Epidermal melanocyte (primary cell): ENCODE results near the gene BCL2.
"Not testable (repeated sequence)": the region's sequence is repeated elsewhere in the genome, so short reads cannot be mapped to it uniquely, and the experiment has no call there.

ENCODE experiments used
- DNase-seq: peaks from one replicate; pipeline ENCODE4 v3.0.0; 2011; ENCODE audit warnings: low spot score; ENCODE audit not compliant: insufficient read length

Gene BCL2

DNA sequence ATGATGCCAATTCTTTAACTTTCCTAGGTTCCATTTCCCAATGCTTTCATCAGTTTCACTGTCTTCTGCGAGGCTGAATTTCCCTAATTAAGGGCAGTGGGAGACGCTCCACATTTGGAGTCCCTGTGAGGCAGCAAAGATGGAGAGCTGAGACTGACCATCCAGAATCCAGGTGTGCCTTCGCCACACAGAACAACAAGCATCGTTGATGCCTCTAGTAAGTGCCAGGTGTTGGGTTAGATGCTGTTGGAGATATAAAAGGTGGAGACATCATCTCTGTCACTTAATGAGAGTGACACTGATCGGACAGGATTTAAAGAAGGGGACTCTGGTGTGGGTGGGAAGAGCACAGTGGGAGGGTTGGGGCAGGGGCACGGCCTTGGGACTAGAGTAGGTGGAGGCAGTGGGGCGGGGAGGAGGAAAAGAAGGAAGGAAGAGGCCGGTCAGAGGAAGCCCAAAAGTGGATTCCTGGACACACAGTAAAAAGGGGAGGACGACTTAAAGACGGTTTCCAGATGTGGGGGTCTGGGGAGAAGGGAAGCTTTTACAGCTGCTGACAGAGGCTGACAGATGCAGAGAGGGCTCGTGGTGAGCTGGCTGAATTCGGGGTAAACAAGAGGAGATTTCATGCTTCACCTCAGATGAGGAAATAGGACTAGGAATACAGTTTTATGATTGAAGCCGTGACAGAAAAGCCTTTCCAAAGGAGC lies 113.0 kb downstream of the BCL2 start:
- no peak for DNase-seq

DNA sequence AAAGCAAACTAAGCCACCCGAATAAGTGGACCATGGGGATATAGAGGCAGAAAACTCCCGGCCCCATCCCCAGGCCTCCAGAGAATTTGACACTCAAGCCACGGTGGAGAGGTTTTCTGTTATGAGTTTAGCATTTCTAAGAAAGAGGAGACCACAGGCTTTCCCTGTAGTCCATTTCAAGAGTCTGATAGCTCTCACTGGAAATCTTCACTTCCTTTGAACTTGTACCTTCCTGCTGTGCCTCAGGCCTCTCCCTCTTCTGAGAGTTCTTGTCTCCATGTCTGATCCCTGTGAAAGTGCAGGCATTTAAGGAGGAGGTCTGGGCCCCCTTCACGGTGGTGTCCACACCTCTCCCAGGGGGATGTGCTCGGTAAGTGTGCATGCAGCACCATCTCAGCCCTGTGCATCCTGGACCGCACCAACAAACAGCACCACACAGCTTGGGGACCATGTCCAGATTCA lies 113.7 kb downstream of the BCL2 start:
- DNase-seq: no peak

DNA sequence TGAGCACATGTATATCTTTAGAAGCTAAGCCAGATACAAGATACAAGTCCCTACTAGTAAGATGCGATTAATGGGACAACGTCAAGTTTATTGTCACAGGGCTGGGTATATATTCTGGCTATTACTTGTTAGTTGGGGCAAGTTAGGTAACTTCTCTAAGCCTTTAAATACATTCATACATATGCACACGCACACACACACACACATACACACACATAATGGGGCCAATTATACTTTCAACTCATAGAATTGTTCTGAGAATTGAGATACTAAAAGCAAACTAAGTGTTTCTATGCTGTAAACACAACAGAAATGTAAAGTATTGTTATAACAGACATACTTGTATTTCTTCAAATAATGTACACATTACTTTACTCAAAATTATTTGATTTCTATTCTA lies 116.1 kb downstream of the BCL2 start:
- DNase-seq: no peak

DNA sequence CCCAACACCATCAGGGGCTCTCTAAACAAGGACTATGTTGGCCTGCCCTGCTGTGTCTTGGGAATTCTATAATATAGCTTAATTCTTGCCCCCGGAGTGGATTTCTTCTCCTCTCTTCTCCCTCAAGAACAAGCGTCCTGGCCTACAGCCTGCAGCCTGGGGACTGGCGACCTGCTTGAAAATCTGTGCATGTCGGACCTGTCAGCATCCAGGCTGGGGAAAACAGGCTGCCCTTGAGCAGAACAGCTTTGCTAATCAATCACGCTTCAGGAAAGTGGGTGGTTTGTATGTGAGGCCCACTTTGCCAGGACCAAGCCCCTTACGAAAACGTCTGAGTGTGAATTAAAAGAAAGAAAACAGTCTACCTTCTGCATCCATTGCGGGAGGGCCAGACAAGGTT lies 116.7 kb downstream of the BCL2 start:
- no peak for DNase-seq

DNA sequence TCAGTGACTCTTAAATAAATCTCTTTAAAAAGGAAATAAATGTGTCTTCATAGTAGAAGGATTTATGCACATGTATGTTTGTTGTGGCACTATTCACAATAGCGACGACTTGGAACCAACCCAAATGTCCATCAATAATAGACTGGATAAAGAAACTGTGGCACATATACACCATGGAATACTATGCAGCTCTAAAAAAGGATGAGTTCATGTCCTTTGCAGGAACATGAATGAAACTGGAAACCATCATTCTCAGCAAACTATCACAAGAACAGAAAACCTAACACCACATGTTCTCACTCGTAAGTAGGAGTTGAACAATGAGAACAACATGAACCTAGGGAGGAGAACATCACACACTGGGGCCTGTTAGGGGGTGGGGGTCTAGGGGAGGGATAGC lies 118.1 kb downstream of the BCL2 start:
- not testable (repeated sequence) for DNase-seq

DNA sequence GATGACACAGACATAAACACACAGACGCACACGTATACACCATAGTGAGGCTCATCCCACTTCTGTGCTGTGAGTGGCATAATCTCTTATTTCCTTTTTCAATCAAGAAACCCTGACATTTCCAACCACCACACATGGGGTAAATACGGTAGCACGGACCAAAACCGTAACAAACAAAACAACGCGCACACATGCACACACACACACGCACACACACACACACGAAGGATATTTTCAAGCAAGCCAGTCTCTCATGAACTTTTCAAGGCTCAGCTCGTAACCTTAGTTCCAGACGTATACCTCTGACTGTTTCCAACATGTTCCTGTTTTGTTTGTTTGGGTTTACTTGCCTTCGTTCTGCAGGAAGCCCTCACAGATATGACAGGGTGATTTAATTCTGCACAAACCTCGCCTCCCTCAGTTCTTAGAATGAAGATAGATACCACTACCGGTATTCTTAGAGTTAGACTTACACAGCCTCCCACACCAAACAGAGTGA lies 119.8 kb downstream of the BCL2 start:
- no peak for DNase-seq

DNA sequence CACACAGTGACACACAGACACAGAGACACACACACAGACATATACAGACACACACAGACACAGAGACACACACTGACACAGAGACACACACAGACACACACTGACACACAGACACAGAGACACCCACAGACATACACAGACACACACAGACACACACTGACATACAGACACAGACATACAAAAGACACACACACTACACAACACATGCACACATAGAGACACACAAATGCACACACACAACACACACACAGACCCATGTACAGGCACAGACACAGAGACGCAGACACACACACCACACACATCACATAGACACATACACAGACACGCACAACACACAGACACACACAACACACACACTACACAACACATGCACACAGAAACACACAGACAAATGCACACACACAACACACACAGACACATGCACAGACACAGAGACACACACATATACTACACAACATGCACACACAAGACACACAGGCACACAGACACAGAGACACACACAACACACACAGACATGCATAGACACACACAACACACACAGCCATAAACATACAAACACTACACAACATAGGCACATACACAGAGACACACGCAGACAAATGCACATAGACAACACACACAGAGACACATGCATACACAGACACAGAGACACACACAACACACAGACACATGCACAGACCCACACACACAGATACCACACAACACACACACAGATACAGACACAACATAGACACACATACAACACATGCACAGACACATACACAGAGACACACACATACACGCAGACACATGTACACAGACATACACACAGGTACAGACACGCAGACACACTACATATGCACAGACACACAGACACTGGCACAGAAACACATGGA lies 120.5 kb downstream of the BCL2 start:
- no peak for DNase-seq

DNA sequence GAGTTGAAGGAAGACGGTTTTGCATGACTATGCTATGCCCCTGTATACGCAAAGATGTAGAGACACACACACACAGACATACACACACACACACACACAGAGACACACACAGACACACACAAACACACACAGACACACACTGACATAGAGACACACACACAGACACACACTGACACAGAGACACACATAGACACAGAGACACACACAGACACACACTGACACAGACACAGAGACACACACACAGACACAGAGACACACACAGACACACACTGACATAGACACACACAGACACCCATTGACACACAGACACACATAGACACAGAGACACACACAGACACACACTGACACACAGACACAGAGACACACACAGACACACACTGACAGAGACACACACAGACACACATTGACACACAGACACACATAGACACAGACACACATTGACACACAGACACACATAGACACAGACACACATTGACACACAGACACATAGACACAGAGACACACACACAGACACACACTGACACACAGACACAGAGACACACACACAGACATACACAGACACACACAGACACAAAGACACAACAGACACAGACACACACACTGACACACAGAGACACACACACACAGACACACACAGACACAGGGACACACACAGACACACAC lies 121.3 kb downstream of the BCL2 start:
- no peak for DNase-seq

DNA sequence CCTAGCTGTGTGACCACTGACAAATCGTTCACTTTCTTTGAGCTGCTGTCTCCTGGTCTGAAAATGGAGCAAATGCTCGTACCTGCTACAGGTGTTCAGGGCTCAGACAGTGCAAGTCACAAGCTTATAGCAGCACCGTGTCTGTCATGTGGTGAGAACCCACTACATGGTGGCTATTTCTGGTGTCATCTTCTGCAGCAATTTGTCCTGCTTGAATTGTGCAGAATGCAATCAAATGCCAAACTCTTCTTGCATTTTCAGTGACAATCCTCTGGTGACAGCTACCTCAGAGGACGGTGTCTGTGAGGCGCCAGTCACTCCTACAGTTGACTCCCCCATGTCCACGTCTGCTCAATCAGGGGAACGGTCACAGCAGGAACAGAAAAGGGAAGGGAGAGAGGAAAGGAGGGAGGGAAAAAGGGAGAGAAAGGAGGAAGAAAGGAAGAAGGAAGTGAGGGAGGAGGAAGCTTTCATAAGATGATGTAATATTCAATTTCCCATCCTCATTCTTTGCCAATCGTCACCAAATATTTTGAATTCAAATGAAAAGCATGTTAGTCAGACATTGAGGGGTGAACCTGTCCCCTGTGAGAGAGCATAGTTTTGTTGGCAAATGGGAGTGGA lies 122.2 kb downstream of the BCL2 start:
- no peak for DNase-seq

DNA sequence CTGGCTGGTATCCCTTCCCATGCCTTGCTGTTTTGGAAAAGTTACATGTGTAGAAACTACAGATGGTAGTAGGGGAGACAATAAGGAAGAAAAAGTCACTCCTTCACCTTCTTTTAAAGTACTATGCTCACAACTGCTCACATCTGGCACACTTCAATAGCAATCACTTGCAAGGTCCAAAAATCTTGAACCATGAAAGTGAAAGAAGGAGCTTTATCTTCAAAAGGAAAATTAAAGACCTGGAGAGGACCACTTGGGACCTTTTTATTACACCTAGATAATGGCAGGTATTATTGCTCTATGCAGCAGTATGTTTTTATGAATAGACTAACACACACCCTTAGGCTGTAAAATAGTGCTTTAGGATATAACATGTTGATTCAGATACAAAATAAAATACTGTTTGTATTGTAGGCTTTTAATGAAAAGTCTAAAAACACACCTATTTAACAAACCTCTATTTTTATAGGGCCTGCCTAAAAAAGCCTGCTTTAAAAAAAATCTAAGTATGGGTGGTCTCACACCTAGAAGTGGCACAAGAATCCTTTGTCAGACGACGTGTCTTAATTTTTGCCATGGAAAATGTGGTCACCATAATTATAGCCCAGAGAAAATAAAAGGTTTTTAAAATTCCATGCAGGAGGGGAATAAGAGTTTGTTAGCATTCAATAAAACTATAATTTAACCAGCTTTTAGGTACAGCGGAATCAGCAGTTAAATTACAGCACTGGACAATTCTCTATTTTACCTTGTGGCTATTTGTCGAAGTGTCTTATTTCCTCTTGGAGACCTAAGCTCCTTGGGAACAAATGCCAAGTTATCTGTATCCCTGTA lies 124.0 kb downstream of the BCL2 start:
- DNase-seq: no peak

DNA sequence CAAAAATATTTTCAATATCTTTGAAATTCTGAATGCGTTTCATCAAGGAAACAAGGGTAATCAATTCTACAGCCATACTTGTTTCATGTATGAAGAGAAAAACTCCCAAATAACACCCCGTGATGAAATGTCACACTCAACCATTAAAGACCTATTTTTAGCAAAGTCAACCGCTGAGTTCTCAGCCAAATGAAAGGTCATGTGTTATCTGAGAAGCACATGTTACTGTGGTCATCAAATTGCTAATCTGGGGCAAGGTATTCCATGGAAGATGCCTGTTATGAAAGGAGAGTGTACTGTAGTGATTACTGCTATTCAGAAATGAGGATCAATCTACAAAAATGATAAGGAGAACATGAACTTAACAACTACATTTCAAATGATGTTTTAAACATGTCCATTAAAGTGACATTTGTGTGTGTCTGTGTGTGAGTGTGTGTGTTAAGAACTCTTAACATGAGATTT lies 126.7 kb downstream of the BCL2 start:
- no peak for DNase-seq

DNA sequence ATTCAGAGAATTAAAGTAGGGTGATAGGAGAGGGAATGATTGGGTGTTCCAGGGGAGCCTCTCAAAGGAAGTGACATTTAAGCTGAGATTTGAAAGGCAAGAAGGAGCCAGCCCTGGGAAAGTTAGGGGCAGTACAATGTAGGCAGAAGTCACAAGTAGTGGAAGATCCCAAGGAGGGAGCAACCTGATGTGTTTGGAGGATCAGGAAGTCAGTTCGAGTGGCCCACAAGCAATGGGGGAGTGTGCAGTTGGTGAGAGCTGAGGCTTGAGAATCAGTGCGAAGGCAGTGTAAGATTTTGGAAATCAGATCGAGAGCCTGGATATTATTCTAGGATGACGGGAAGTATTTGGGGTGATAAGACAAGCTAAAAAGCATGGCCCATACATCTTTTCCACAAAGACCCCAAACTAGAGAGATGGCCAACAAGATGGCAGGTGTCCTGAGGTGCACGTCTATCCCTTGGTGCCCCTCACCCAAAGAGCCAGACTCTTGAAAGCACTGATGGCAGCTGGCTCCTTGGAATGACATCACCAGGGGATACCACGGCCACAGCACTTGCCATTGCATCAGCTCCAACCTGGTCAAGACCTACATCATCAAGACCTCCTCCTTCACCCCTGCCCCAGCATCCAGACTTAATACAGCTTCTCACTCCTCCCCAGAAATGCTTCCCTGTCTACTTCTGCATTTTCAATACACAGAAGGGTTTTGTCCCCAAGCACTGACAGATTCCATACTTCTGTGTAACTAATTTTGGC lies 127.3 kb downstream of the BCL2 start:
- DNase-seq: no peak

DNA sequence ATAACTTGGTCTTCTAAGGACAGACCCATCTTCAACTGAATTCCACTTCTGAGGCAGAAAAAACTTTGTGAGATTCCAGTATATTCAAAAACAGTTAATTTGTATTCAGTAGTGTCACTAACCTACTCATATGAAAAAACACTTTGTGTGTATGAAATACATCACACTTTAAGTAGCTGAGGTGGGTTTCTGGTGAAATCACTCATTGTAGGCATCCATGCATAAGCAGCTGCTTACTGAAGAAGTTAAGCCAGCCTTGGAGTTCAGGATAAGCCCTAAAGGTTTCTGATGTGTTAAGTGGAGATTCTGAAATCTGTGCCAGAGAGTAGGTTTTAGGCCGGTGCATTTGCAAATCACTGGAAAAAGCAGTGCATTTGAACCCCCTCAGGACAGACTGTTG lies 128.2 kb downstream of the BCL2 start:
- no peak for DNase-seq

DNA sequence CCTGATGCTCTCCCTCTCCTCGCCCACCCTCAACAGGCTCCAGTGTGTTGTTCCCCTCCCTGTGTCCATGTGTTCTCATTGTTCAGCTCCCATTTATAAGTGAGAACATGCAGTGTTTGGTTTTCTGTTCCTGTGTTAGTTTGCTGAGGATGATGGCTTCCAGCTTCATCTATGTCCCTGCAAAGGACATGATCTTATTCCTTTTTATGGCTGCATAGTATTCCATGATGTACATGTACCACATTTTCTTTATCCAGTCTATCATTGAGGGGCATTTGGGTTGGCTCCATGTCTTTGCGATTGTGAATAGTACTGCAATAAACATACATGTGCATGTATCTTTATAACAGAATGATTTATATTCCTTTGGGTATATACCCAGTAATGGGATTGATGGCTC lies 128.7 kb downstream of the BCL2 start:
- not testable (repeated sequence) for DNase-seq

DNA sequence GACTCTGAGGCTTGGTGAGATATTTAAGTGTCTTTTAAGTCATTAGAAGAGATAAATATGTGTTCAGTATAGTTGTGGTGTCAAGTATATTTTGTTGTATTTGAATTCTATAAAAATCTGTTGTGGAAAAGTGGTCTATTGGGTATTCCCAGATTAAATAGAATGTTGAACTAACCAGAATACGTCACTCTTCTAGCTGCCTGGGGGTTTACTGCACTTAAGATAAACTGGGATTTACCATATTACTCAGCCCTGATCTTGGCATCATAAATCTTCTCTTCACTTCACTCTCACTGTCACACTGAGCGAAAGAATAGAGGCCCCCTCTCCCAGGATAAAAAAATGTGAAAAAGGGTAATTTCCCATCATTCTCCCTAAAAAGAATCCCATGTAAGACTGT lies 129.8 kb downstream of the BCL2 start:
- DNase-seq: no peak

DNA sequence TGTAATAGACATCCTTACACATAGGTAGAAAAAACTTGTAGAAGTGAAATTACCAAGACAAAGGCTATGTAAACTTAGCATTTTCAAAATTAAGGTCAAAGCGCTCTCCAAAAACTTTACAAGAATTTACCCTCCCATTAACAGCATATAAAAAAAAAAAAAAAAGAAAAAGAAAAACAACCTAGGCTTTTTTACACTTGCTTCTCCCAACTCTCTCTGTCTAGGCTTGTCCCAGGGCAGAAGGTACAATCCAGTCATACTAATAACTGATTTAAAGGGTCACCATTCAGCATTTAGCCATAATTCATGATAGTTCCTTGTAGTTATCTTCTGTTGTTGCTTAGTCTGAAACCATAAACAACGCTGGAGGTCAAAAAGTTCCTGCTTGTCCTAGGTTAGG lies 130.5 kb downstream of the BCL2 start:
- DNase-seq: no peak

DNA sequence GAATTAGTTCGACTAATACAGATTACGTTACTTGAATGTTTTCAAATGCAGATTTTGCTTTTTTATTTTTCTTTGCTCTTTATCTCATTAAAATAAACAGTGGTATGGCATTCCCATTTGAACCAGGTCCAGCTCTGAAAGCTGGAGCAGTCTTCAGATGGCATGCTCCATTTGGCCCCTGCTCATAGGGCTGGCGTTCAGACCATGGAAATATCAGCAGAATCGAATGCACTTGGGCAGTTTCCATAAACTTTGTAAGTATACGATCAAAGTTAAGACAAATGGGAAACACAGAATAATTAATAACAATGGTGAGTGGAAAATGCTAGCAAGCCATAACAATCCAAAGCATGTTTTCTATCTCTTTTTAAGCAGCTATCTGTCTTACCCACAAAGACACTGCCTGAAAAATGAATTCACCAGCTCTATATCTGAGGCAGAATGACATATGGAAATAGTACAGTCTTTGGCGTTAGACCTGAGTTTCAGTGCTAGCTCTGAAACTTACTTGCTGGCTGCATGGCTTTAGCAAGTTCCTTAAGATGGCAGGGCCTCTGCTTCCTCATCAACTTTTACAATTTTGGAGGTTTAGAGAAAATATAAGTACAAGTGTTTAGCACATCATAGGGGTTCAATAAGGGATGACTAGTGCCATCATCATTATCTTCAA lies 131.6 kb downstream of the BCL2 start:
- no peak for DNase-seq

DNA sequence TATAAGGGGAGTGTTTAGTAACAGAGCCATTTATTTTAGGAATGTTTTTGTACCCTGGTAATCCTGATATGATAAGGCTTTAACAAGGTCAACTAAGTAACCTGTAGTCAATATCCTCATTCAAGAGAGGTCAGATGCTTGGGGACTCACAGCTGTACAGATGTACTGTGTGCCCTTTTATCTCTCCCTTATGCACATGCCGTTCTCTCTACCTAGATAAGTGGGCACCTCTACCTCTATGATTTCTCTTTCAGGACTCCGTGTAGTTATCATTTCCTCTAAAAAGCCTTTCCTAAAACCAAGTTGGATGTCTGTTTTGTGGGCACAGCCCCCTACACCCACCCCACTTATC lies 132.4 kb downstream of the BCL2 start:
- no peak for DNase-seq

DNA sequence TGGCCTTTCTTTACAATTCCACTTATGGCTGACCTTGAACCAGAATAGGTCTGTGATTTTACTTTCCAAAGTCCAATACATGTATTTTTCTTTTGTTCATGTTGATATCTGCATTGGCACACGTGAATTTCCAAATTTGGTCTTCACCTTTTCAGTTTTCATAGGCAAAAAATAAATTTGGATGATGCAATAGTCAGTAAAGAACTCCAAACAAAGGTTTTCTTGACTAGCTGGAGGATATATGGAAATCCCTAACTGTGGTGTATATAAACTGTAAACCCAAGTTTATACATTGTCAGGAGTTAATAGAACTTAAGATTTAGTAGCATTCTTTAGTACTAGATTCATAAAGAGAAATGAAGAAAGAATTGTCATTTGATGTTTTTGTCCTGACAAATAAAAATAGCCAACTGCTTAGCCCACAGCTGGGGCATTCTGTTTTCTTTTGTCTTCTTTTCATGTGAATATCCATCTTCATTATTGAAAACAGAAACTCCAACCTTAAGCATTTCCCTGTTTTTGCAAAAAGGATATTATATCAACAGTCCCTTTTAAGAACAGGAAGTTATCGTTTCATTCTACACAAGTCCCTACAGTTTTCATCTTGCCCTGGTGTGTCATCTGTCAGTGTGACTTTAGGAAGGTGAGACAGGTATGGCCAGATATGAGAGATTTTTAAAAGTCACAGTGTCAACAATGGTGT lies 132.9 kb downstream of the BCL2 start:
- DNase-seq: no peak
